GM19043 (cell line): ENCODE data around the gene SLAMF8.
A peak's percentile ranks its signal among the peaks of the same experiment; 100 is the strongest.

ENCODE experiments used
- ATAC-seq: cut with Tn5 transposase; IDR thresholded peaks from one replicate; pipeline ENCODE4 v1.9.1; 2021; ENCODE audit warnings: low read depth; ENCODE audit not compliant: unreplicated experiment

Gene SLAMF8

DNA sequence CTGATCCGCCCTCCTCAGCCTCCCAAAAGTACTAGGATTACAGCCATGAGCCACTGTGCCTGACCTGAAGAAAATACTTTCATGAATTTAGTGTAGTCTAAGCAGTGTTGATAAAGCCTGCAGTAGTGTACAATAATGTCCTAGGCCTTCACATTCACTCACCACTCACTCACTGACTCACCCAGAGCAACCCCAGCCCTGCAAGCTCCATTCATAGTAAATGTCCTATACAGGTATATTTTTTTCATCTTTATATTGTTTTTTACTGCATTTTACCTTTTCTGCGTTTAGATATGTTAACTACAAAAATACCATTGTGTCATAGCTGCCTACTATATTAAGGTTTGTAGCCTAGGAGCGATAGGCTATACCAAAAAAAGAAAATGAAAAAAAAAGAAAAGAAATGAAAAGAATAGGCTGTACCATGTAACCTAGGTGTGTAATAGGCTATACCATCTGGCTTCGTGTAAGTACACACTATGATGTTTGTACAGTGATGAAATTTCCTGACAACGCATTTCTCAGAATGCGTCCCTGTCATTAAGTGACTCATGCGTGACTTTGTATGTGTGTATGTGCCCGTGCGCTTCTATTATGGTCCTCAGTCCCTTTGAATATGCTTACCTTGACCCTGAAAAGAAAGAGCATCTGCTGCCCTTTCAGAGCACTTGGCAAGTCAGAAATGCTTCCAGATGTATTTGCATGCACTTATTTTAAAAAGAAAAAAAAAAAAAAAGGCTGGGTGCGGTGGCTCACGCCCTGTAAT, 9.2 kb upstream of the SLAMF8 start:
- no peak for ATAC-seq

- no peak for ATAC-seq
Measured at GRCh38 chr1:159821171-159821867, 5.4 kb upstream of the SLAMF8 start.

GRCh38 chr1:159823406-159823805, 3.3 kb upstream of the SLAMF8 start:
- ATAC-seq = no peak

DNA sequence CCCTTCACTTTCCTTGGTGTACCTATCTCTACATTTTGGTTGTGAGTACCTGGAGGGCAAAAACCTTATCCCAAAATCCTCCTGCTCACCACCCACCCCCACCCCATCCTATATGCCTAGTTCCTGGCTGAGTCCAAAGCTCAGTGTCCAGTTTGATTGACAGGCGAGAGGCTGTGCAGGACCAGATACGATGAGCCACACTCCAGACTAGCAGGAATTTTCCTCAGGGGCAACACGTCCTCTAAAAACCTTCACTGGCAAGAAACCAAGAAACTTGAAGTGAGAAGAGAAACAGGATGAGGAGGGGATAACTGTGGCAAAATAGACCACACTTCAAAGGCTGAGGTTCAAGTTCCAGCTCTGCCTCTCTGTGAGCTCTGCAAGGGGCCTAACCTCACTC, 1.1 kb upstream of the SLAMF8 start:
- no peak for ATAC-seq

DNA sequence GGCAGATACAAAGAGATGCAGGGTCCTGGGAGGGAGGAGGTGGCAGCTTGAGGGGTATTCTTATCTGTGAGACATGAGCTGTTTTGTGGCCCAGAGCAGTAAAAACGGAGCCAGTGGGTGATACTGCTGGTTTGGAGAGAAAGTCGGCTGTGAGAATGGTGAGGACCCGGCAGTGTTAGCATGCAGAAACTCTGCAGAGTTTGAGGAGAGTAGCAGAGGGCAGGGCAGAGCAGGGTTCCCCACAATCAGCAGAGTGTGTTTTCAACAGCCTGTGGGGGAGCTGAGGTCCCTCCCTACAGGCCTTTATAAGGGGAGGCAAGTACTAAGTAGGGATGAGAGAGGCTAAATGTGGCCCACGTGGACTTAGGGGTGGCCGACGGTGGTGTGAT, 423 bp downstream of the SLAMF8 start:
- no peak for ATAC-seq

DNA sequence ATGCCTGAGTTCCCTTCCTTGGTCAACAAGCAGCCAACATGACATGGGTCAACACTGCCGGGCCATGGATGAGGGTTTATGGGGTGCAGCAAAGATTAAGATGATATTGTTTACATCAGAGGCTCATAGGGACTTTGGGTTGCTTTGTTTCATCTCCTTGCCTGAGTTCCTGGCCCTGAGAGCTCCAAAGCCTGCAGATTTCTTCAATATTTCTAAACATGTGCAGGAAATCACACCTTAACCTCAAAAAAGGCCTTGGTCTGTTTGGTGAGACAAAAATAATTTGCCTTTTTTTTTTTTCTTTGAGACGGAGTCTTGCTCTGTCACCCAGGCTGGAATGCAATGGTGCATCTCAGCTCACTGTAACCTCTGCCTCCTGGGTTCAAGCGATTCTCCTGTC, 876 bp downstream of the SLAMF8 start:
- no peak for ATAC-seq

DNA sequence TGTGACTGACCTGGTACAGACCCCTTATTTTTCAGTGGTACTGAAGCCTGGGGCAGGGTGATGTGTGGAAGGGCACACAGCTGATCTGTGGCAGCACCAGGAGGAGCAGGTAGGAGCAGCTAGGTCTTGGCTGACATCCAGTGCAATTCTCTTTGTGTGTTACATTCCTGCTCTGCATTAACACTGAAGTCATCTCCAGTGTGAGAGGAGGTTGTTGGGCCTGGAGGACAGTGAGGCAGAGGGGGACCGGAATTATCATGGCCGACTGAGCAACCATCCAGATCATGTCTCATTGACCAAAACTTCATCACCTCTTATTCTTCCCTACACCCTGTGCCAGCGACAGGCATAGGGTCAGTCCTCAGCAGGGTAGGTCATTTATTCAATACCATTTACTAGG, 1.5 kb downstream of the SLAMF8 start:
- ATAC-seq = no peak

- ATAC-seq = no peak
Measured at GRCh38 chr1:159828581-159829272, 2.1 kb downstream of the SLAMF8 start.

DNA sequence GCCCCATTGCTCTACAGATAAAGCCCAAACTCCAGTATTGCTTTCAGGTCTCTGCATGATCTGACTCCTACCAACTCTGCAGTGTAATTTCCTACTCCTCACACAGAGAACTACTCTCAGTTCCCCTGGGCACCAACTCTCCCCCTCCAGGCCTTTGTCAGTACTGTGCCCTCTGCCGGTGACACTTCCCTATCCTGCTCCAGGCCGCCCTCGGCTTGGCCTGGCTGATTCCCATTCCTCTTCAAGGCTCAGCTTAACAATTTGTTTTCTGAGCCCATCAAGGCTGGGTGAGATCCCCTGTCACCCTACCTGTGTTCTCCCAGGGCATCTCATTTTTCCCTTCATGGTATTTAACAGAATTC, 2.6 kb downstream of the SLAMF8 start:
- peak; percentile 77 for ATAC-seq

DNA sequence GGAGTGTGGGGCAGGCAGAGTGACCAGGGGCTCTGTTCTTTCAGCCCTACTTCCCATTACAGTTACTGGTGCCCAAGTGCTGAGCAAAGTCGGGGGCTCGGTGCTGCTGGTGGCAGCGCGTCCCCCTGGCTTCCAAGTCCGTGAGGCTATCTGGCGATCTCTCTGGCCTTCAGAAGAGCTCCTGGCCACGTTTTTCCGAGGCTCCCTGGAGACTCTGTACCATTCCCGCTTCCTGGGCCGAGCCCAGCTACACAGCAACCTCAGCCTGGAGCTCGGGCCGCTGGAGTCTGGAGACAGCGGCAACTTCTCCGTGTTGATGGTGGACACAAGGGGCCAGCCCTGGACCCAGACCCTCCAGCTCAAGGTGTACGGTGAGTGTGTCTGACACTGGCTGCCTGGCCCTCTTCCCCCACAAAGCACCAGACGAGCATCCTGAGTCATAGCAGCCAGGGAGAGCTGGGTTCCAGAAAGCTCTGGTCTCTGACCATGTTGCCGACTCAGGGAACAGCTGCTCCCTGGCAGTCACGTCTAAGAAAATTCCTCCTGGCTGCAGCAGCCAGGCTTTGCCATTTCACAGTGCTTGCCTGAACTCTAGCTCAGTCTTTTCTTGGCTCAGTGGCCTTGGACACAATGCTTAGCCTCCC, 3.3 kb downstream of the SLAMF8 start:
- no peak for ATAC-seq

- no peak for ATAC-seq
Measured at GRCh38 chr1:159830722-159831121, 4.0 kb downstream of the SLAMF8 start.

DNA sequence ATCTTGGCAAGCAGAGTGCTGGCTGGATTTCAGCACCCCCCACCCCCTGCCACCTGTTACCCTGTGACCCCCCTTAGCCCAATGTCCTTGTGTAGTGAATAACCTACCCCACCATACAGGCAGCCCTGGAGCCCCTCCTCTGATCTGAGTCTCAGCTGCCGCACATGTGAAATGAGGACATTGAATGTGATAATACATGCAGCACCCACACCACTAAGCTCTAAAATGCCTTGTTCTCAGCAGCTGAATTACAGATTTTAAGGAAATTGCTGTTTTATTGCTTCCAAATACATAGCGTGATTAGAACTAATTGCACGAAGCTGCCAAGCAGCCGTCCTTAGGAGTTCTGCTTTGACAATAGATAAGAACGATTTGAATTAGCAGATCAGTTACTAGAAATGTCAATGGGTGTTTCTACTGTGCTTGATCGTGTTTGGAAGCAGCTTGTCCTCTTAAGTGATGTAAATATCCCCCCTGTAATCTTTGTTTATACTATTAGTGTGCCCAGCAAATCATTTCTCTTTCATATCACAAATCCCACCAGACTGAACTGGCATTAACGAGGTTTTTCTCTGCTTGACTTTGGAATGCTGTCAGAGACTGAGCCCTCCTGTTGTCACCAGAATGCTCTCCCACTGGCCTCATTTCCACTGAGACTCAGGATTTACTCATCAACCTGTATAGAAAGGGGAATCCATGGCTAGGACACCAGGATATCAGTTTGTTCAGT, 4.9 kb downstream of the SLAMF8 start:
- no peak for ATAC-seq

DNA sequence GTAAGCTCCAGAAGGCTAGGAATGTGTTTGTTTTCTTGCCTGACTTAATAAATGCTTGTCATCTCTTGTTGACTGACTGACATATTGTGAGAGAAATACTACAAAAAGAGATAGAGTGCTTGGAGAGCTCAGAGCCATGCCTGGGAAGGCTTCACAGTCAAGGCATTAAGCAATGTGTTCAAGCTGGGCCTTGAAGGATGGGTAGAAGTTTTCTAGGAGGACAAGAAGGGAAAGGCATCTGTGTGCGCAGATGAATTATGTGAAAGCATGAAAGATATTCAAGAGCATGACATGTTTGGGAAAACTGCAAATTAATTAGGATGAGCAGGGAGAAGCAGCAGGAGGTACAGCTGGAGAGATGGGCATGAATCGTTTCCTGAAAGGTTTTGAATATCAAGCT, 5.6 kb downstream of the SLAMF8 start:
- ATAC-seq = no peak

GRCh38 chr1:159835356-159835755, 8.7 kb downstream of the SLAMF8 start:
- no peak for ATAC-seq

DNA sequence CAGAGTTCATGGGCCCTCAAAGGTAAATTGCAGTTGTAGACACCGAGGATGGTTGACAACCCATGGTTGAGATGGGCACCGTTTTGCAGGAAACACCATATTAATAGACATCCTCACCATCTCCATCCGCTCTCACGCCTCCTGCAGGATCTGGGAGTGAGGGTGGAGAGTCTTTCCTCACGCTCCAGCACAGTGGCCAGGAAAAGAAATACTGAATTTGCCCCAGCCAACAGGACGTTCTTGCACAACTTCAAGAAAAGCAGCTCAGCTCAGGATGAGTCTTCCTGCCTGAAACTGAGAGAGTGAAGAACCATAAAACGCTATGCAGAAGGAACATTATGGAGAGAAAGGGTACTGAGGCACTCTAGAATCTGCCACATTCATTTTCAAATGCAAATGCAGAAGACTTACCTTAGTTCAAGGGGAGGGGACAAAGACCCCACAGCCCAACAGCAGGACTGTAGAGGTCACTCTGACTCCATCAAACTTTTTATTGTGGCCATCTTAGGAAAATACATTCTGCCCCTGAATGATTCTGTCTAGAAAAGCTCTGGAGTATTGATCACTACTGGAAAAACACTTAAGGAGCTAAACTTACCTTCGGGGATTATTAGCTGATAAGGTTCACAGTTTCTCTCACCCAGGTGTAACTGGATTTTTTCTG, 9.3 kb downstream of the SLAMF8 start:
- no peak for ATAC-seq

- no peak for ATAC-seq
Measured at GRCh38 chr1:159838715-159839114, 12.0 kb downstream of the SLAMF8 start.

DNA sequence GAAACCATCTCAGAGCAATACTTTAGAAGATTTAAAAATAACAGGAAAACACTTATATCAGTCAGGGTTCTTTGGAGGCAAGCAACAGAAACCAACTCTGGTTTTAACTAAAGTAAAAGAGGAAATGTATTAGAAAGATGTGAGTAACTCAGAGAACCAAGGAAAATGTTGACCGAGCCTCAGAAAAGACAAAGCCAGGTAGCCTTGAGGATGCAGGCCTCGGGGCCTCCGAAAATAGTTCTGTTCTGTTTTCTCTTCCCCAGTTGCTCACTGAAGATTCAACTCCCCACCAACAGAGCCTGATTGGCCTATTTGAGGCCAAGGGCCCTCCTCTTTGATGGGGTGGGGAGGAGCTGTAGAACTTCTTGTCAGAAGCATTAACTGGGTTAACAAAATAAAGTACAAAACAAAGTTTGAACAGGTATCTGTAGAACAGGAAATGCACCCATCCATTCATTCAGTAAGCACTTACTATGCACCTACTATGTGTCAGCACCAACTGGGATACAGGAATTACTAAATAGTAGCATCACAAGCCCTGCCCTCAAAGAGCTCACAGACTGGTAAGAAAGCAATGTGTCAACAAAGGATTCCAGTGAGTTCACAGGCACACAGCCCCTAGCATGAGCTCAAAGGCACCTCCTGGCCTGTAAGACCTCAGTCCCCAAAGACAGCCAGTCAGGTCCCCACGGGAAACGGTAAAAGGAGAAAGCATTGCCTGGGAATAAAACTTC, 12.6 kb downstream of the SLAMF8 start:
- no peak for ATAC-seq

DNA sequence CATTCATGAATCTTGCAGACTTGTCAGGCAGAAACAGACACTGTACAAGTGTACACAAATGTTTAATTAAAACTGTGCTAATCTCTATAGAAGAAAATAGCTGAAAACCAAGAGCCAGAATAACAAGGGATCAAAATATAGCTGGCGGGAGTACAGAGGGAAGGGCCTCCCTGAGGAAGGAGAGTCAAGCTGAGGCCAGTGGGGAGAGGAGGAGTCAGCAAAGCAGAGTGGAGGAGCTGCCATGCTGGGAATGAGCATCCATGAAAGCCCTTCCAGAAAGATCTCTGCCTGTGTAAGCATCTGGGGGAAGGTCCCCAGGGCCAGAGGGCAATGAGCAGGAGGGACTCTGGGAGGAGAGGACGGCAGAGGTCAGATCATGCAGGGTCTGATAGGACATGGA, 15.1 kb downstream of the SLAMF8 start:
- ATAC-seq = no peak

DNA sequence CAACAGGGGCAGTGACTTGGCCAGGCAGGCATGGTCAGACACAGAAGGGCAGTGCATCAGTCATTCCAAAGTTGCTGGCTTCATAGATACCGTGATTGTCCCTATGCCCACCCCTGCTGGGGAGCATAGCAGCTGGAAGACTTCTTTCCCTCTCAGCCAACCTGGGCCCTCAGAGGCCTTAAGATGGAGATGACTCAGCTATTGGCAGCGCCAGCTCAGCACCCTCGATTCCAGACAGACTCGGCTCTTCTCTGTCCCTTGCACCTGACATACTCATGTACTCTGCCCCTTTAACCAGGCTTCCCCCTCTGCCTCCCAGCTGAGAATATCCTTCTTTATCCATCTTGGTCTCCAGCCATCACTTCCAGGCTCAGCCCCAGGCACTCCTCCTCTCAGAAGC, 16.8 kb downstream of the SLAMF8 start:
- ATAC-seq = no peak
